ENCODE results near the gene CEPT1.

GRCh38 chr1:111126354-111126753 lies 13.7 kb upstream of the CEPT1 start:
- TF ChIP-seq CTCF (IDR thresholded peaks at IDR 0.05; ENCODE audit: poor library complexity) (no peak), EZH2 (IDR thresholded peaks at IDR 0.05; ENCODE audit: borderline replicate concordance) (no peak), EZH2phosphoT487 (IDR thresholded peaks at IDR 0.05; ENCODE audit: low read depth, severe bottlenecking, unreplicated experiment) (no peak)

Data from hepatocyte (in vitro differentiated cells).